Trophoblast cell (in vitro differentiated cells and primary cell): Measurements from ENCODE around the gene ZNF335. TPM values are rescaled to one million over a fixed set of nuclear protein-coding genes. Genes with fewer than 3 reads are reported as not detected.

ENCODE experiments used
- DNase-seq, 2 donors: peaks; one replicate each; pipeline ENCODE4 v3.0.0-alpha.2; 2016
- H2AFZ ChIP-seq: 2 replicates; pipeline ENCODE4 v1.6.1; 2013; ENCODE audit warnings: low read length, moderate library complexity, mild to moderate bottlenecking; ENCODE audit not compliant: insufficient read depth, poor library complexity
- H2AK5ac ChIP-seq: 2 replicates; pipeline ENCODE4 v1.6.1; 2013; ENCODE audit warnings: mild to moderate bottlenecking, low read length
- H2BK120ac ChIP-seq: 2 replicates; pipeline ENCODE4 v1.6.1; 2013; ENCODE audit warnings: low read length, mild to moderate bottlenecking, moderate library complexity; ENCODE audit not compliant: insufficient read depth, poor library complexity
- H2BK12ac ChIP-seq: 2 replicates; pipeline ENCODE4 v1.6.1; 2013; ENCODE audit warnings: mild to moderate bottlenecking, low read length, moderate library complexity
- H2BK5ac ChIP-seq: 2 replicates; pipeline ENCODE4 v1.6.1; 2013; ENCODE audit warnings: low read length, low read depth, moderate library complexity, mild to moderate bottlenecking; ENCODE audit not compliant: poor library complexity
- H3K14ac ChIP-seq: 2 replicates; pipeline ENCODE4 v1.6.1; 2013; ENCODE audit warnings: mild to moderate bottlenecking, low read length
- H3K18ac ChIP-seq: 2 replicates; pipeline ENCODE4 v1.6.1; 2013; ENCODE audit warnings: mild to moderate bottlenecking, low read length
- H3K23ac ChIP-seq: 2 replicates; pipeline ENCODE4 v1.6.1; 2013; ENCODE audit warnings: low read length
- H3K27ac ChIP-seq: 2 replicates; pipeline ENCODE4 v1.5.1; 2013; ENCODE audit warnings: low read depth, mild to moderate bottlenecking, inconsistent platforms, low read length, moderate library complexity
- H3K27me3 ChIP-seq: 2 replicates; pipeline ENCODE4 v1.6.1; 2013; ENCODE audit warnings: inconsistent platforms, mild to moderate bottlenecking, low read length, moderate library complexity; ENCODE audit not compliant: insufficient read depth
- H3K36me3 ChIP-seq, 2 experiments: 1 replicate in 1 of 2; 2 replicates in 1 of 2; pipeline ENCODE4 v1.6.1; 2013; ENCODE audit warnings: low read length in 2 of 2, mild to moderate bottlenecking in 2 of 2, moderate library complexity in 1 of 2; ENCODE audit not compliant: insufficient read depth in 2 of 2, control insufficient read depth in 1 of 2
- H3K4ac ChIP-seq: 2 replicates; pipeline ENCODE4 v1.6.1; 2013; ENCODE audit warnings: low read depth, mild to moderate bottlenecking, low read length, moderate library complexity
- H3K4me1 ChIP-seq, 2 experiments: 1 replicate in 1 of 2; 2 replicates in 1 of 2; pipeline ENCODE4 v1.6.1; 2013; ENCODE audit warnings: low read length in 2 of 2, mild to moderate bottlenecking in 2 of 2, moderate library complexity in 1 of 2; ENCODE audit not compliant: insufficient read depth in 2 of 2, control insufficient read depth in 1 of 2
- H3K4me2 ChIP-seq: 2 replicates; pipeline ENCODE4 v1.6.1; 2013; ENCODE audit warnings: inconsistent platforms, mild to moderate bottlenecking, low read length, moderate library complexity
- H3K4me3 ChIP-seq: 2 replicates; pipeline ENCODE4 v1.5.1; 2013; ENCODE audit warnings: mild to moderate bottlenecking, low read depth, low read length, inconsistent platforms
- H3K79me1 ChIP-seq: one replicate; pipeline ENCODE4 v1.6.1; 2013; ENCODE audit warnings: low read length
- H3K79me2 ChIP-seq: 2 replicates; pipeline ENCODE4 v1.6.1; 2013; ENCODE audit warnings: low read length, mild to moderate bottlenecking; ENCODE audit not compliant: control insufficient read depth, insufficient read depth, poor library complexity
- H3K9ac ChIP-seq: 2 replicates; pipeline ENCODE4 v1.6.1; 2013; ENCODE audit warnings: mild to moderate bottlenecking, low read length
- H3K9me3 ChIP-seq: 2 replicates; pipeline ENCODE4 v1.6.1; 2013; ENCODE audit warnings: low read depth, mild to moderate bottlenecking, control low read depth, inconsistent platforms, low read length; ENCODE audit not compliant: insufficient read depth
- H4K12ac ChIP-seq: 2 replicates; pipeline ENCODE4 v1.6.1; 2013; ENCODE audit warnings: low read depth, mild to moderate bottlenecking, low read length, moderate library complexity
- H4K8ac ChIP-seq: 2 replicates; pipeline ENCODE4 v1.6.1; 2013; ENCODE audit warnings: low read depth, mild to moderate bottlenecking, low read length, moderate library complexity
- H4K91ac ChIP-seq: one replicate; pipeline ENCODE4 v1.6.1; 2013; ENCODE audit warnings: low read depth, mild to moderate bottlenecking, low read length, moderate library complexity
- WGBS: extraction: QIAGEN DNeasy Blood & Tissue Kit; methylation state at CpG from one replicate; pipeline ENCODE4 v1.1.7; 2013; ENCODE audit warnings: missing lambda C conversion rate; ENCODE audit not compliant: insufficient read length, insufficient coverage; ENCODE audit errors: extremely low coverage; 5-methylcytosine and 5-hydroxymethylcytosine counted together
- polyA plus RNA-seq: library from polyadenylated mRNA; stranded (reverse); fragments of 200-250 nt; gene quantifications from 2 replicates; pipeline ENCODE4 v1.2.3, GENCODE V29; 2013

The ZNF335 gene
- 15.7 and 15.8 TPM in 2 replicates for polyA plus RNA-seq

GRCh38 chr20:45971675-45972499 lies at the start of gene ZNF335:
Gene ZNF335 (minus strand): TSS chr20:45972203. CDS start chr20:45971410, 793 bp downstream.
- Histone ChIP-seq H3K18ac (peak within 1 kb of the TSS; percentile 98), H3K36me3 (peaks cover 26% of the 10 kb centered on the region in 2 experiments), H3K4ac (peak within 1 kb of the TSS; percentile 96), H2AFZ (peak within 1 kb of the TSS; percentile 92), H4K8ac (peak within 1 kb of the TSS; percentile 100), H2AK5ac (peak within 1 kb of the TSS; percentile 96), H3K9ac (peak within 1 kb of the TSS; percentile 99), H3K4me1 (peaks cover 13 to 16% of the 10 kb centered on the region in 2 experiments), H3K14ac (peak within 1 kb of the TSS; percentile 99), H4K12ac (peak within 1 kb of the TSS; percentile 93), H4K91ac (peak within 1 kb of the TSS; percentile 100), H3K27ac (peak within 1 kb of the TSS; percentile 99), H3K23ac (no peak within 1 kb of the TSS), H3K79me1 (peaks cover 15% of the 10 kb centered on the region), H2BK120ac (peak within 1 kb of the TSS; percentile 100), H3K27me3 (no peaks in the 10 kb centered on the region), H3K4me2 (peak within 1 kb of the TSS; percentile 71), H2BK5ac (peak within 1 kb of the TSS; percentile 100), H2BK12ac (peak within 1 kb of the TSS; percentile 86), H3K9me3 (no peaks in the 10 kb centered on the region), H3K4me3 (peak within 1 kb of the TSS; percentile 86), H3K79me2 (peaks cover 12% of the 10 kb centered on the region)
- WGBS, result no CpG with 5 or more reads among the region's 72 CpGs
- peak; percentile 91 to 95 for DNase-seq

GRCh38 chr20:46020555-46020954 lies 48.6 kb upstream of the ZNF335 start:
- no peaks in the 10 kb centered on the region for H3K27me3 ChIP-seq
- no peak overlapping the region for H4K12ac ChIP-seq

GRCh38 chr20:46018611-46019010 lies 46.6 kb upstream of the ZNF335 start:
- Histone ChIP-seq H3K9me3 (peaks cover 2% of the 10 kb centered on the region), H2BK120ac (no peak overlapping the region), H2AK5ac (no peak overlapping the region), H3K9ac (no peak overlapping the region), H3K79me2 (no peaks in the 10 kb centered on the region), H3K27me3 (no peaks in the 10 kb centered on the region), H2AFZ (no peak overlapping the region), H4K12ac (no peak overlapping the region), H2BK12ac (no peak overlapping the region), H4K91ac (no peak overlapping the region), H3K79me1 (peaks cover 4% of the 10 kb centered on the region), H3K4ac (no peak overlapping the region), H3K14ac (no peak overlapping the region), H2BK5ac (no peak overlapping the region), H3K23ac (no peak overlapping the region), H3K18ac (no peak overlapping the region), H3K36me3 (peaks cover 0 to 5% of the 10 kb centered on the region in 2 experiments), H3K4me3 (no peak overlapping the region), H3K4me1 (peaks cover 6 to 9% of the 10 kb centered on the region in 2 experiments), H4K8ac (no peak overlapping the region), H3K4me2 (no peak overlapping the region), H3K27ac (no peak overlapping the region)
- WGBS, result no CpG with 5 or more reads among the region's 6 CpGs
- no peak for DNase-seq

More at GRCh38 chr20:46020555-46020954, 48.6 kb upstream of the ZNF335 start:
- H3K9ac ChIP-seq, result no peak overlapping the region
- H3K14ac ChIP-seq, result no peak overlapping the region
- H2BK12ac ChIP-seq, result no peak overlapping the region
- peaks cover 2 to 6% of the 10 kb centered on the region in 2 experiments for H3K4me1 ChIP-seq
- no peak overlapping the region for H4K8ac ChIP-seq
- H3K9me3 ChIP-seq, result peaks cover 2% of the 10 kb centered on the region
- no peak overlapping the region for H3K4ac ChIP-seq
- H3K18ac ChIP-seq, result no peak overlapping the region
- no peak overlapping the region for H3K23ac ChIP-seq
- peaks cover 2% of the 10 kb centered on the region for H3K79me1 ChIP-seq
- H2AFZ ChIP-seq, result no peak overlapping the region
- H2AK5ac ChIP-seq, result no peak overlapping the region
- H3K4me3 ChIP-seq, result no peak overlapping the region
- WGBS, result no CpG with 5 or more reads among the region's 4 CpGs
- H2BK5ac ChIP-seq, result no peak overlapping the region
- H3K4me2 ChIP-seq, result no peak overlapping the region
- no peak overlapping the region for H3K27ac ChIP-seq
- H3K79me2 ChIP-seq, result no peaks in the 10 kb centered on the region
- DNase-seq, result no peak
- H2BK120ac ChIP-seq, result no peak overlapping the region
- peaks cover 0 to 2% of the 10 kb centered on the region in 2 experiments for H3K36me3 ChIP-seq
- no peak overlapping the region for H4K91ac ChIP-seq

GRCh38 chr20:46018112-46018511 lies 46.1 kb upstream of the ZNF335 start:
- Histone ChIP-seq H4K8ac (no peak overlapping the region), H2BK5ac (no peak overlapping the region), H2AFZ (no peak overlapping the region), H3K4me1 (peaks cover 10 to 13% of the 10 kb centered on the region in 2 experiments), H4K91ac (no peak overlapping the region), H3K4me3 (no peak overlapping the region), H3K14ac (no peak overlapping the region), H2BK12ac (no peak overlapping the region), H4K12ac (no peak overlapping the region), H3K27me3 (no peaks in the 10 kb centered on the region), H3K18ac (no peak overlapping the region), H3K27ac (no peak overlapping the region), H3K79me1 (peaks cover 8% of the 10 kb centered on the region), H2BK120ac (no peak overlapping the region), H3K36me3 (peaks cover 0 to 5% of the 10 kb centered on the region in 2 experiments), H3K79me2 (no peaks in the 10 kb centered on the region), H3K4me2 (no peak overlapping the region), H3K9ac (no peak overlapping the region), H3K9me3 (peaks cover 2% of the 10 kb centered on the region), H2AK5ac (no peak overlapping the region), H3K4ac (no peak overlapping the region), H3K23ac (peak overlapping the region; percentile 45)
- no CpG with 5 or more reads among the region's 4 CpGs for WGBS
- DNase-seq, result no peak
